GM21360 (cell line): ENCODE data around the gene NACC1.

Experiments
- ATAC-seq: cut with Tn5 transposase; IDR thresholded peaks from one replicate; pipeline ENCODE4 v1.9.1; 2021; ENCODE audit warnings: mild to moderate bottlenecking, moderate library complexity; ENCODE audit not compliant: unreplicated experiment

The NACC1 gene

DNA sequence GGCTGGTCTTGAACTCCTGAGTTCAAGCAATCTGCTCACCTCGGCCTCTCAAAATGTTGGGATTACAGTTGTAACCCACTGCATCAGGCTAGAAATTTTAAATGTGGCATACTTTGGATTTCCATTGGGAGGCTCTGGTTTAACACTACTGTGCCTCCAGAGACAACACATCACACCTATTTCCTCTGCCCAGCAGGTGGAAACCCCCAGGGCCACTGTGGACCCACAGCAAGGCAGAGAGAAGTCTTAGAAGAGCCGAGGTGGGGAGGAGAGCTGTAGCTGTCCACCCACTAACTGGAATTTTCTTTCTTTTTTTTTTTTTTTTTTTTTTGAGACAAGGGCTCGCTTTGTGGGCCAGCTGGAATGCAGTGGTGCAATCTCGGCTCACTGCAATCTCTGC is 71.5 kb downstream of the NACC1 start:
- no peak for ATAC-seq
